ENCODE data around the gene LRRC4C.

The LRRC4C gene

GRCh38 chr11:40099426-40100161 lies 1359.9 kb downstream of the LRRC4C start:
- no peak overlapping the region for H3K23ac ChIP-seq (ENCODE audit: low read depth, low read length, poor library complexity)
- H3K27ac ChIP-seq (replicated peaks; ENCODE audit: low read length), result no peak overlapping the region

DNA sequence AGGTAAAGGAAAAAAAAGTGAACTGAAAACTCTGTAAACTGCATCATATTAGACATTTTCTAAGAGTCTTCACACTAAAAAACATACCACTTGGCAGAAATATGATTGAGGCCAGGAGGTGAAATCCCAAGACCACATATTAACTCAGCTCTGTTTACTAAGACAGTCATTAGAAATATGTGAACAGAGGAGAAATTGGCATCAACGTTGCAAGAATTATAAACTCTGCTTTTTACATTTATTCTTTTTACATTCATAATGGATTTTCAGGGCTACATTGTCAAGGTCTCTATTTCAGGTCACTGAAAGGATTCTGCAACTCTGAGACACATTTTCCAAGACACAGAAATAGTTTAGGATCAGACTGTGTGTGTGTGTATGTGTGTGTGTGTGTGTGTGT lies 1364.0 kb downstream of the LRRC4C start:
- no peak overlapping the region for H2BK15ac ChIP-seq (ENCODE audit: low read length)
- no CpG with 5 or more reads among the region's 1 CpG for WGBS, 2 donors (ENCODE audit: extremely low coverage in 2 of 2, insufficient read length in 2 of 2, insufficient replicate concordance in 1 of 2)

More at GRCh38 chr11:40099426-40100161, 1359.9 kb downstream of the LRRC4C start:
- no peak overlapping the region for H3K4ac ChIP-seq (ENCODE audit: low read length)
- no peak for DNase-seq (ENCODE audit: low spot score)
- H3K4me3 ChIP-seq (ENCODE audit: low read length in 2 of 2), result no peak overlapping the region
- no peaks in the 10 kb centered on the region for H3K79me1 ChIP-seq (ENCODE audit: low read depth, low read length)
- H2BK12ac ChIP-seq (ENCODE audit: low read length), result no peak overlapping the region
- no peak overlapping the region for H2BK120ac ChIP-seq (ENCODE audit: low read depth, low read length)
- no peak overlapping the region for H4K91ac ChIP-seq (ENCODE audit: low read depth, low read length, poor library complexity)
- H3K9me3 ChIP-seq (replicated peaks in 1 of 2; ENCODE audit: control insufficient read depth in 2 of 2, insufficient read depth in 1 of 2, low read depth in 1 of 2, low read length in 2 of 2), result no peaks in the 10 kb centered on the region
- no peak overlapping the region for H2AK5ac ChIP-seq (ENCODE audit: low read depth, low read length)
- no peak overlapping the region for H3K4me2 ChIP-seq (ENCODE audit: insufficient read depth, low read length, poor library complexity, severe bottlenecking)
- H3K36me3 ChIP-seq (replicated peaks in 1 of 2; ENCODE audit: control insufficient read depth in 2 of 2, insufficient read depth in 2 of 2, low read length in 2 of 2), result no peaks in the 10 kb centered on the region
- no peak overlapping the region for H3K9ac ChIP-seq (ENCODE audit: low read depth, low read length, poor library complexity)
- no peak overlapping the region for H3K14ac ChIP-seq (ENCODE audit: low read length)
- no peak overlapping the region for H3K18ac ChIP-seq (ENCODE audit: low read length)
- no peaks in the 10 kb centered on the region for H3K4me1 ChIP-seq (ENCODE audit: control insufficient read depth in 2 of 2, insufficient read depth in 1 of 2, low read depth in 1 of 2, low read length in 2 of 2)
- no peak overlapping the region for H4K8ac ChIP-seq (ENCODE audit: low read depth, low read length)
- no peaks in the 10 kb centered on the region for H3K27me3 ChIP-seq (ENCODE audit: control insufficient read depth in 3 of 3, insufficient read depth in 3 of 3, low read depth in 1 of 3, low read length in 3 of 3)
- no peak overlapping the region for H2BK15ac ChIP-seq (ENCODE audit: low read length)
- H2BK5ac ChIP-seq (ENCODE audit: low read length), result no peak overlapping the region
- WGBS, 2 donors (ENCODE audit: extremely low coverage in 2 of 2, insufficient read length in 2 of 2, insufficient replicate concordance in 1 of 2), result no CpG with 5 or more reads among the region's 13 CpGs
- peak overlapping the region; percentile 79 for H2AFZ ChIP-seq (ENCODE audit: low read length)

DNA sequence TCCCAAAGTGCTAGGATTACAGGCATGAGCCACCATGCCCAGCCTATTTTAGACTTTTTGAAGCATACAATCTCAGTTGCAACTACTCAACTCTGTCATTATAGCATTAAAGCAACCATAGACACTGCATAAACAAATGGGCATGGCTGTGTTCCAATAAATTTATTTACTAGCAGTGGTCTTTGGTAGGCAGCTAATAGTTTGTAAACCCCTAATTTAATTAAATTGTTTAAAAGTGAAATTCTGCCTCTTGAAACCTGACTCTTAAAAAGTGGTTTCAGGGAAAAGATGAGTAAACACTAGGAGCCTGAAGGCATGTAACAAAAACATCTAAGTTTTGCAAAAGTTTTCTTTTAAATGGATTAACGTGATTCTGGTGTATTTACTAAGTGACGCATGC lies 1364.5 kb downstream of the LRRC4C start:
- Histone ChIP-seq H3K18ac (ENCODE audit: low read length) (no peak overlapping the region), H3K9me3 (replicated peaks in 1 of 2; ENCODE audit: control insufficient read depth in 2 of 2, insufficient read depth in 1 of 2, low read depth in 1 of 2, low read length in 2 of 2) (no peaks in the 10 kb centered on the region), H3K4me3 (ENCODE audit: low read length in 2 of 2) (no peak overlapping the region), H2AK5ac (ENCODE audit: low read depth, low read length) (no peak overlapping the region), H2AFZ (ENCODE audit: low read length) (no peak overlapping the region), H2BK120ac (ENCODE audit: low read depth, low read length) (no peak overlapping the region), H3K79me1 (ENCODE audit: low read depth, low read length) (no peaks in the 10 kb centered on the region), H2BK15ac (ENCODE audit: low read length) (no peak overlapping the region), H3K27ac (replicated peaks; ENCODE audit: low read length) (no peak overlapping the region), H4K8ac (ENCODE audit: low read depth, low read length) (no peak overlapping the region), H2BK5ac (ENCODE audit: low read length) (no peak overlapping the region), H4K91ac (ENCODE audit: low read depth, low read length, poor library complexity) (no peak overlapping the region), H3K4me2 (ENCODE audit: insufficient read depth, low read length, poor library complexity, severe bottlenecking) (no peak overlapping the region), H3K36me3 (replicated peaks in 1 of 2; ENCODE audit: control insufficient read depth in 2 of 2, insufficient read depth in 2 of 2, low read length in 2 of 2) (no peaks in the 10 kb centered on the region), H2BK12ac (ENCODE audit: low read length) (no peak overlapping the region), H3K4ac (ENCODE audit: low read length) (no peak overlapping the region), H3K27me3 (ENCODE audit: control insufficient read depth in 3 of 3, insufficient read depth in 3 of 3, low read depth in 1 of 3, low read length in 3 of 3) (no peaks in the 10 kb centered on the region), H3K4me1 (ENCODE audit: control insufficient read depth in 2 of 2, insufficient read depth in 1 of 2, low read depth in 1 of 2, low read length in 2 of 2) (no peaks in the 10 kb centered on the region), H3K23ac (ENCODE audit: low read depth, low read length, poor library complexity) (no peak overlapping the region), H3K9ac (ENCODE audit: low read depth, low read length, poor library complexity) (no peak overlapping the region), H3K14ac (ENCODE audit: low read length) (no peak overlapping the region)
- no CpG with 5 or more reads among the region's 2 CpGs for WGBS, 2 donors (ENCODE audit: extremely low coverage in 2 of 2, insufficient read length in 2 of 2, insufficient replicate concordance in 1 of 2)
- DNase-seq (ENCODE audit: low spot score), result no peak

More for the DNA sequence above, 1364.0 kb downstream of the LRRC4C start:
- Histone ChIP-seq H3K4ac (ENCODE audit: low read length) (no peak overlapping the region), H3K27me3 (ENCODE audit: control insufficient read depth in 3 of 3, insufficient read depth in 3 of 3, low read depth in 1 of 3, low read length in 3 of 3) (no peaks in the 10 kb centered on the region), H3K18ac (ENCODE audit: low read length) (no peak overlapping the region), H3K4me1 (ENCODE audit: control insufficient read depth in 2 of 2, insufficient read depth in 1 of 2, low read depth in 1 of 2, low read length in 2 of 2) (no peaks in the 10 kb centered on the region), H4K91ac (ENCODE audit: low read depth, low read length, poor library complexity) (no peak overlapping the region), H2BK120ac (ENCODE audit: low read depth, low read length) (no peak overlapping the region), H3K4me2 (ENCODE audit: insufficient read depth, low read length, poor library complexity, severe bottlenecking) (no peak overlapping the region), H3K4me3 (ENCODE audit: low read length in 2 of 2) (no peak overlapping the region), H3K27ac (replicated peaks; ENCODE audit: low read length) (no peak overlapping the region), H2BK5ac (ENCODE audit: low read length) (no peak overlapping the region), H3K79me1 (ENCODE audit: low read depth, low read length) (no peaks in the 10 kb centered on the region), H4K8ac (ENCODE audit: low read depth, low read length) (no peak overlapping the region), H3K23ac (ENCODE audit: low read depth, low read length, poor library complexity) (no peak overlapping the region), H3K9ac (ENCODE audit: low read depth, low read length, poor library complexity) (no peak overlapping the region), H3K14ac (ENCODE audit: low read length) (no peak overlapping the region), H3K9me3 (replicated peaks in 1 of 2; ENCODE audit: control insufficient read depth in 2 of 2, insufficient read depth in 1 of 2, low read depth in 1 of 2, low read length in 2 of 2) (no peaks in the 10 kb centered on the region), H2AFZ (ENCODE audit: low read length) (no peak overlapping the region), H2BK12ac (ENCODE audit: low read length) (no peak overlapping the region), H2AK5ac (ENCODE audit: low read depth, low read length) (no peak overlapping the region), H3K36me3 (replicated peaks in 1 of 2; ENCODE audit: control insufficient read depth in 2 of 2, insufficient read depth in 2 of 2, low read length in 2 of 2) (no peaks in the 10 kb centered on the region)
- no peak for DNase-seq (ENCODE audit: low spot score)

DNA sequence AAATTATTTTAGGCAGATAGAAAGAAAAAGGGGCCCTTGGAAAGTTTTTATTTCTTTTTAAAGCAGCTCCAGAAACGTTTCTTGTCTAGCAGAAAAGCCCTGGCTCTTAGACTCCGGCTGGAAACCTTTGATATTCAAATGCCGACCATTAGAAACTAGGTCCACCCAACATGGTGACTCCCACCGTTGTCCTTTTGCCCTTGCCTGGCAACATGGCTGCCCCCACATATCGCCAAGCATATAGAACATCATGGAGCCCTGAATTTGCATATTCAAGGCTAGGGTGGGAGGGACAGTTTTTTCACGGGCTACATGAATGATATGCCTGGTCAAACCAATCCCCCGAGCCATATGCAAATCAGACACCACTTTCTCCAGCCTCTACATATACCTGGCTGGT lies 1379.0 kb downstream of the LRRC4C start:
- no peak overlapping the region for H3K4ac ChIP-seq (ENCODE audit: low read length)
- no peaks in the 10 kb centered on the region for H3K27me3 ChIP-seq (ENCODE audit: control insufficient read depth in 3 of 3, insufficient read depth in 3 of 3, low read depth in 1 of 3, low read length in 3 of 3)
- no peak overlapping the region for H4K91ac ChIP-seq (ENCODE audit: low read depth, low read length, poor library complexity)
- no peak overlapping the region for H3K23ac ChIP-seq (ENCODE audit: low read depth, low read length, poor library complexity)
- no peak overlapping the region for H3K4me2 ChIP-seq (ENCODE audit: insufficient read depth, low read length, poor library complexity, severe bottlenecking)
- H2BK15ac ChIP-seq (ENCODE audit: low read length), result no peak overlapping the region
- H3K27ac ChIP-seq (replicated peaks; ENCODE audit: low read length), result no peak overlapping the region
- H3K14ac ChIP-seq (ENCODE audit: low read length), result no peak overlapping the region
- H2BK12ac ChIP-seq (ENCODE audit: low read length), result no peak overlapping the region
- no peak overlapping the region for H2BK5ac ChIP-seq (ENCODE audit: low read length)
- no peak overlapping the region for H2AK5ac ChIP-seq (ENCODE audit: low read depth, low read length)
- no peak overlapping the region for H4K8ac ChIP-seq (ENCODE audit: low read depth, low read length)
- H3K4me1 ChIP-seq (ENCODE audit: control insufficient read depth in 2 of 2, insufficient read depth in 1 of 2, low read depth in 1 of 2, low read length in 2 of 2), result no peaks in the 10 kb centered on the region
- DNase-seq (ENCODE audit: low spot score), result no peak
- no peaks in the 10 kb centered on the region for H3K79me1 ChIP-seq (ENCODE audit: low read depth, low read length)
- H3K4me3 ChIP-seq (ENCODE audit: low read length in 2 of 2), result no peak overlapping the region
- H2BK120ac ChIP-seq (ENCODE audit: low read depth, low read length), result no peak overlapping the region
- H3K9ac ChIP-seq (ENCODE audit: low read depth, low read length, poor library complexity), result no peak overlapping the region
- no peaks in the 10 kb centered on the region for H3K9me3 ChIP-seq (replicated peaks in 1 of 2; ENCODE audit: control insufficient read depth in 2 of 2, insufficient read depth in 1 of 2, low read depth in 1 of 2, low read length in 2 of 2)
- H3K36me3 ChIP-seq (replicated peaks in 1 of 2; ENCODE audit: control insufficient read depth in 2 of 2, insufficient read depth in 2 of 2, low read length in 2 of 2), result no peaks in the 10 kb centered on the region
- peak overlapping the region; percentile 11 for H2AFZ ChIP-seq (ENCODE audit: low read length)
- WGBS, 2 donors (ENCODE audit: extremely low coverage in 2 of 2, insufficient read length in 2 of 2, insufficient replicate concordance in 1 of 2), result no CpG with 5 or more reads among the region's 7 CpGs
- no peak overlapping the region for H3K18ac ChIP-seq (ENCODE audit: low read length)
